Measurements from ENCODE around the gene SSBP4. TPM values are rescaled to one million over a fixed set of nuclear protein-coding genes. Genes with fewer than 3 reads are reported as not detected.

The SSBP4 gene
- total and polyA plus RNA-seq, 2 of the 8 experiments (the other 6 are each of a cell fraction or from before 2014, with no cell fraction given), result 26.4 to 33.7 TPM

GRCh38 chr19:18445262-18445948, 26.2 kb downstream of the SSBP4 start (continued):
- TF ChIP-seq CTCF (IDR thresholded peaks at IDR 0.05; ENCODE audit: control extremely low read depth in 1 of 3, insufficient read depth in 1 of 3, low read depth in 1 of 3, low read length in 3 of 3) (no peak), KDM4A (IDR thresholded peaks at IDR 0.05; ENCODE audit: low read depth, low read length, severe bottlenecking) (no peak), KDM1A (IDR thresholded peaks at IDR 0.05; ENCODE audit: borderline replicate concordance, low read length) (no peak), JUND (IDR thresholded peaks at IDR 0.05; ENCODE audit: low read length) (no peak), GTF2F1 (IDR thresholded peaks at IDR 0.05; ENCODE audit: borderline replicate concordance, low read depth, low read length) (no peak), POLR2AphosphoS5 (IDR thresholded peaks at IDR 0.05; ENCODE audit: low read depth, low read length) (no peak), CBX5 (IDR thresholded peaks at IDR 0.05; ENCODE audit: low read depth, low read length) (no peak), CHD7 (IDR thresholded peaks at IDR 0.05; ENCODE audit: insufficient replicate concordance, low read length) (no peak)

Data from H1 (cell line).